GM19240 (cell line): ENCODE data around the gene RNASE8.
A peak's percentile ranks its signal among the peaks of the same experiment; 100 is the strongest.

Source experiments
- DNase-seq: peaks from one replicate; pipeline ENCODE4 v3.0.0; 2011; ENCODE audit warnings: low spot score; ENCODE audit not compliant: insufficient read length

The RNASE8 gene

GRCh38 chr14:21072031-21072473 lies 14.4 kb downstream of the RNASE8 start:
- no peak for DNase-seq

- DNase-seq: no peak
These were observed 15.2 kb downstream of the RNASE8 start for GRCh38 chr14:21072781-21073339.

GRCh38 chr14:21073921-21074320 lies 16.3 kb downstream of the RNASE8 start:
- no peak for DNase-seq

GRCh38 chr14:21074398-21075272 lies 17.0 kb downstream of the RNASE8 start:
- no peak for DNase-seq

- DNase-seq: no peak
These were observed 18.3 kb downstream of the RNASE8 start for GRCh38 chr14:21075719-21076437.

- DNase-seq: no peak
These were observed 20.1 kb downstream of the RNASE8 start for GRCh38 chr14:21077672-21078071.

GRCh38 chr14:21078287-21078686 lies 20.7 kb downstream of the RNASE8 start:
- DNase-seq: no peak

- no peak for DNase-seq
These were observed 21.1 kb downstream of the RNASE8 start for GRCh38 chr14:21078726-21079125.

- no peak for DNase-seq
These were observed 24.0 kb downstream of the RNASE8 start for GRCh38 chr14:21081521-21082142.

GRCh38 chr14:21083565-21084325 lies 26.1 kb downstream of the RNASE8 start:
- DNase-seq: no peak

GRCh38 chr14:21084396-21084795 lies 26.8 kb downstream of the RNASE8 start:
- no peak for DNase-seq

GRCh38 chr14:21084998-21085853 lies 27.6 kb downstream of the RNASE8 start:
- no peak for DNase-seq

GRCh38 chr14:21086908-21087293 lies 29.3 kb downstream of the RNASE8 start:
- no peak for DNase-seq

- DNase-seq: peak; percentile 58
These were observed 29.9 kb downstream of the RNASE8 start for GRCh38 chr14:21087294-21088091.

- no peak for DNase-seq
These were observed 31.1 kb downstream of the RNASE8 start for GRCh38 chr14:21088687-21089086.

GRCh38 chr14:21089271-21089670 lies 31.6 kb downstream of the RNASE8 start:
- DNase-seq: no peak

GRCh38 chr14:21089877-21090193 lies 32.2 kb downstream of the RNASE8 start:
- DNase-seq: no peak

- no peak for DNase-seq
These were observed 32.7 kb downstream of the RNASE8 start for GRCh38 chr14:21090194-21090939.
